ENCODE data around the gene LIMD2.

Gene LIMD2

DNA sequence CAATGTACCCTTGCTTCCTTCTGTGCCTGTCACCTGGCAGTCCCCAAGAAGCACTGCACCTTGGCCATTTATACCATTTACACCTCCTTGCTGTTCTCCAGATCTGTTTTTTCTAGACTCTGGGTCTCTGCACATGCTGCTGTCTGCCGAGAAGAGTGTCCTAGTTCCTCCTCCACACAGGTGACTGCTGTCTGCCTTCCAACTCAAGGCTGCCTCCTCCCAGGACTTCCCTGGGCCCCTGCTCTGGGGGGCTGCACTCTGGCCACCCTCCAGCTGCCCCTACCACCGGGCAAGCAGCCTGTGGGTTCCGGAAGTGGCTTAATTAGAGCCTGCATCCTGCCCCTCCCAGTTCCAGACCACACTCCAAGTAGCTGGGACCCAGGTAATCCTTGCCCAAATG lies 5.7 kb upstream of the LIMD2 start:
- H3K4me3 ChIP-seq (ENCODE audit: low read length, poor library complexity, severe bottlenecking) = no peak overlapping the region
- no peak overlapping the region for H3K4me2 ChIP-seq (ENCODE audit: low read depth, low read length, poor library complexity, severe bottlenecking)
- no peaks in the 10 kb centered on the region for H4K20me1 ChIP-seq (ENCODE audit: insufficient read depth, low read length, poor library complexity, severe bottlenecking)
- H3K9ac ChIP-seq (ENCODE audit: low read depth, low read length, poor library complexity, severe bottlenecking) = no peak overlapping the region
- 0 out of 2 replicates have a peak, but pooled peaks cover 9% of the 10 kb centered on the region for H3F3A ChIP-seq (ENCODE audit: low read depth)
- no peak overlapping the region for H2AFZ ChIP-seq (ENCODE audit: low read length)
- H3K4me1 ChIP-seq (ENCODE audit: insufficient read depth, low read length, poor library complexity, severe bottlenecking) = peaks cover 29% of the 10 kb centered on the region
- no peaks in the 10 kb centered on the region for H3K27me3 ChIP-seq (ENCODE audit: insufficient read depth, low read length, poor library complexity, severe bottlenecking)
- peaks cover 7% of the 10 kb centered on the region; the same call in 1 of the 2 replicates for H3K79me2 ChIP-seq (ENCODE audit: insufficient read depth, low read length)
- H3K36me3 ChIP-seq (ENCODE audit: insufficient read depth, low read length) = peaks cover 9% of the 10 kb centered on the region; the same call in 1 of the 2 replicates
- no peaks in the 10 kb centered on the region for H3K9me2 ChIP-seq (replicated peaks; ENCODE audit: low read depth, low read length)
- no peaks in the 10 kb centered on the region for H3K9me3 ChIP-seq (ENCODE audit: insufficient read depth, low read depth, low read length)
- TF ChIP-seq CTCF (conservative IDR thresholded peaks at IDR 0.05; ENCODE audit: low read length) (no peak), EZH2phosphoT487 (IDR thresholded peaks at IDR 0.05; ENCODE audit: borderline replicate concordance) (no peak)

GRCh38 chr17:63704836-63705235 lies 4.9 kb upstream of the LIMD2 start:
- Histone ChIP-seq H3F3A (ENCODE audit: low read depth) (0 out of 2 replicates have a peak, but pooled peaks cover 9% of the 10 kb centered on the region), H3K4me2 (ENCODE audit: low read depth, low read length, poor library complexity, severe bottlenecking) (no peak overlapping the region), H3K4me1 (ENCODE audit: insufficient read depth, low read length, poor library complexity, severe bottlenecking) (peaks cover 29% of the 10 kb centered on the region), H3K9me2 (replicated peaks; ENCODE audit: low read depth, low read length) (no peaks in the 10 kb centered on the region), H3K9me3 (ENCODE audit: insufficient read depth, low read depth, low read length) (no peaks in the 10 kb centered on the region), H3K79me2 (ENCODE audit: insufficient read depth, low read length) (peaks cover 7% of the 10 kb centered on the region; the same call in 1 of the 2 replicates), H4K20me1 (ENCODE audit: insufficient read depth, low read length, poor library complexity, severe bottlenecking) (no peaks in the 10 kb centered on the region), H3K9ac (ENCODE audit: low read depth, low read length, poor library complexity, severe bottlenecking) (no peak overlapping the region), H3K27me3 (ENCODE audit: insufficient read depth, low read length, poor library complexity, severe bottlenecking) (no peaks in the 10 kb centered on the region), H3K36me3 (ENCODE audit: insufficient read depth, low read length) (peaks cover 9% of the 10 kb centered on the region; the same call in 1 of the 2 replicates), H3K4me3 (ENCODE audit: low read length, poor library complexity, severe bottlenecking) (no peak overlapping the region), H2AFZ (ENCODE audit: low read length) (no peak overlapping the region)
- no peak for TF ChIP-seq CTCF (conservative IDR thresholded peaks at IDR 0.05; ENCODE audit: low read length)
- no peak for TF ChIP-seq EZH2phosphoT487 (IDR thresholded peaks at IDR 0.05; ENCODE audit: borderline replicate concordance)

DNA sequence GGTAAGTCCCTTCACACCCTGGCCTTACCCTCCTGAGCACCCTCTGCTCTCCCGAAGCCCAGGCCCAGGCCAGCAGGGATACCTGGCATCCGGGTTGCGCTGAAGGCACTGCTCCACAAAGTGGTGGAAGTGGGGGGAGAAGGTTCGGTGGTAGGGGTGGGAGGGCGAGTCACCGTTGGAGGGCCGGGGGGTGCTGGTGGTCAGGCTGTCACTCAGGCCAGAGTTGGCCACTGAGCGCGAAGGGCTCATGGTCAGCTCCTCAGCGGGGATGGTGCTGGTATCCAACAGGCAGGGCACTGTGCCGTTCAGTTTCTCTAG lies 4.3 kb upstream of the LIMD2 start:
- no peak overlapping the region for H3K4me2 ChIP-seq (ENCODE audit: low read depth, low read length, poor library complexity, severe bottlenecking)
- H3K27me3 ChIP-seq (ENCODE audit: insufficient read depth, low read length, poor library complexity, severe bottlenecking) = no peaks in the 10 kb centered on the region
- no peaks in the 10 kb centered on the region for H4K20me1 ChIP-seq (ENCODE audit: insufficient read depth, low read length, poor library complexity, severe bottlenecking)
- no peak overlapping the region for H3K9ac ChIP-seq (ENCODE audit: low read depth, low read length, poor library complexity, severe bottlenecking)
- no peaks in the 10 kb centered on the region for H3K9me2 ChIP-seq (replicated peaks; ENCODE audit: low read depth, low read length)
- H3K9me3 ChIP-seq (ENCODE audit: insufficient read depth, low read depth, low read length) = no peaks in the 10 kb centered on the region
- peaks cover 4% of the 10 kb centered on the region; the same call in 1 of the 2 replicates for H3K36me3 ChIP-seq (ENCODE audit: insufficient read depth, low read length)
- peaks cover 7% of the 10 kb centered on the region; the same call in 1 of the 2 replicates for H3K79me2 ChIP-seq (ENCODE audit: insufficient read depth, low read length)
- H3K4me3 ChIP-seq (ENCODE audit: low read length, poor library complexity, severe bottlenecking) = no peak overlapping the region
- TF ChIP-seq EZH2phosphoT487 (IDR thresholded peaks at IDR 0.05; ENCODE audit: borderline replicate concordance) (no peak), CTCF (conservative IDR thresholded peaks at IDR 0.05; ENCODE audit: low read length) (no peak)
- H3K4me1 ChIP-seq (ENCODE audit: insufficient read depth, low read length, poor library complexity, severe bottlenecking) = peaks cover 29% of the 10 kb centered on the region
- H3F3A ChIP-seq (ENCODE audit: low read depth) = 0 out of 2 replicates have a peak, but pooled peaks cover 9% of the 10 kb centered on the region
- no peak overlapping the region for H2AFZ ChIP-seq (ENCODE audit: low read length)

Data from Loucy (cell line).